PC-3 (cell line): ENCODE results near the gene PPIA. TPM values are rescaled to one million over a fixed set of nuclear protein-coding genes. Genes with fewer than 3 reads are reported as not detected.

Source experiments
- ATAC-seq: fragments of 200-7000 bp; cut with Tn5 transposase; 2 replicates; pipeline ENCODE4 v1.9.1; 2020; ENCODE audit warnings: mild to moderate bottlenecking, moderate library complexity
- BruUV-seq: library from RNA; stranded (reverse); fragments of 400-500 nt; replicated peaks from 2 replicates; lab custom pipeline; 2021; lab: Mats Ljungman, UMichigan
- CTCF ChIA-PET: fragments of 300-600 bp; sonication (Branson Sonifier 250); formaldehyde crosslinking; loops from one replicate; lab custom pipeline; 2022; ENCODE audit warnings: antibody characterized with exemption; lab: Charles Lee
- POLR2A ChIA-PET: fragments of 300-600 bp; sonication (Branson Sonifier 250); formaldehyde crosslinking; loops from one replicate; lab custom pipeline; 2022; ENCODE audit warnings: antibody characterized with exemption; ENCODE audit not compliant: unreplicated experiment; lab: Charles Lee
- DNase-seq: peaks from one replicate; pipeline ENCODE4 v3.0.0-alpha.2; 2015
- H2AFZ ChIP-seq: fragments of 300-600 bp; sonication (generic); 2 replicates; pipeline ENCODE4 v1.6.0; 2016; ENCODE audit warnings: antibody characterized with exemption, low read length
- H3F3A ChIP-seq: fragments of 300-600 bp; sonication (generic); one replicate; pipeline ENCODE4 v1.6.0; 2017; ENCODE audit warnings: antibody characterized with exemption, low read length, control low read depth, mild to moderate bottlenecking; ENCODE audit not compliant: unreplicated experiment
- H3K27ac ChIP-seq: fragments of 300-600 bp; sonication (generic); 2 replicates; pipeline ENCODE4 v1.5.1; 2016; ENCODE audit warnings: mild to moderate bottlenecking, low read length
- H3K27me3 ChIP-seq: fragments of 300-600 bp; sonication (generic); 2 replicates; pipeline ENCODE4 v1.6.1; 2016; ENCODE audit warnings: low read length, mixed read lengths
- H3K36me3 ChIP-seq: fragments of 300-600 bp; sonication (generic); 2 replicates; pipeline ENCODE4 v1.6.1; 2016; ENCODE audit warnings: low read depth, mixed run types, low read length, mixed read lengths
- H3K4me1 ChIP-seq: fragments of 300-600 bp; sonication (generic); 2 replicates; pipeline ENCODE4 v1.5.1; 2016; ENCODE audit warnings: low read length; ENCODE audit not compliant: insufficient read depth
- H3K4me2 ChIP-seq: fragments of 300-600 bp; sonication (generic); 2 replicates; pipeline ENCODE4 v1.6.0; 2016; ENCODE audit warnings: low read length
- H3K4me3 ChIP-seq: fragments of 300-600 bp; sonication (generic); 2 replicates; pipeline ENCODE4 v1.5.1; 2016; ENCODE audit warnings: mild to moderate bottlenecking, low read length, mixed read lengths
- H3K79me2 ChIP-seq: fragments of 300-600 bp; sonication (generic); 2 replicates; pipeline ENCODE4 v1.6.1; 2017; ENCODE audit warnings: low read length, mixed read lengths
- H3K9ac ChIP-seq: fragments of 300-600 bp; sonication (generic); 2 replicates; pipeline ENCODE4 v1.6.0; 2016; ENCODE audit warnings: mild to moderate bottlenecking, low read length
- H3K9me2 ChIP-seq: fragments of 300-600 bp; sonication (generic); replicated peaks from 2 replicates; pipeline ENCODE4 v1.6.1; 2016; ENCODE audit warnings: mixed run types, low read length, mixed read lengths
- H3K9me3 ChIP-seq: fragments of 300-600 bp; sonication (generic); 2 replicates; pipeline ENCODE4 v1.6.1; 2016; ENCODE audit warnings: low read length, mixed read lengths
- H4K20me1 ChIP-seq: fragments of 300-600 bp; sonication (generic); 2 replicates; pipeline ENCODE4 v1.6.1; 2016; ENCODE audit warnings: low read length, mixed read lengths
- CTCF ChIP-seq: fragments of 300-600 bp; sonication (generic); conservative IDR thresholded peaks from 2 replicates; pipeline ENCODE4 v1.5.1; 2017; ENCODE audit warnings: antibody characterized with exemption, low read depth, mild to moderate bottlenecking, low read length
- EZH2 ChIP-seq: fragments of 300-600 bp; sonication (generic); IDR thresholded peaks from one replicate; pipeline ENCODE4 v1.6.1; 2017; ENCODE audit warnings: antibody characterized with exemption, mild to moderate bottlenecking, low read length; ENCODE audit not compliant: unreplicated experiment
- EZH2phosphoT487 ChIP-seq: fragments of 300-600 bp; sonication (generic); IDR thresholded peaks from 2 replicates; pipeline ENCODE4 v1.6.1; 2018; ENCODE audit warnings: mild to moderate bottlenecking, antibody characterized with exemption, low read length, borderline replicate concordance
- intact Hi-C: fragments of 100-400 bp; cut with micrococcal nuclease; formaldehyde crosslinking; loops from 2 replicates; pipeline ENCODE4 v1.9.0; 2023
- total RNA-seq: library from RNA; depleted of rRNA; stranded (reverse); fragments of >200 nt; gene quantifications from 2 replicates; pipeline ENCODE4 v1.2.3, GENCODE V29; 2014

The PPIA gene
- total RNA-seq, 1 experiment from 2014 or later, result 4,136 TPM

GRCh38 chr7:44805950-44806349 lies 9.5 kb downstream of the PPIA start:
- no peaks in the 10 kb centered on the region for H3K9me3 ChIP-seq
- H3K36me3 ChIP-seq, result peaks cover 24% of the 10 kb centered on the region
- no peaks in the 10 kb centered on the region for H3K27me3 ChIP-seq
- 0 out of 2 replicates have a peak, but pooled peaks cover 1% of the 10 kb centered on the region for H3K4me1 ChIP-seq
- H3K79me2 ChIP-seq, result 0 out of 2 replicates have a peak, but pooled peaks cover 4% of the 10 kb centered on the region
- peaks cover 24% of the 10 kb centered on the region for H3F3A ChIP-seq
- H3K4me2 ChIP-seq, result no peak overlapping the region
- H3K9ac ChIP-seq, result no peak overlapping the region
- DNase-seq, result no peak
- no peaks in the 10 kb centered on the region for H3K9me2 ChIP-seq
- H3K4me3 ChIP-seq, result no peak overlapping the region
- H2AFZ ChIP-seq, result no peak overlapping the region
- BruUV-seq, result no TSS peak
- H4K20me1 ChIP-seq, result peaks cover 16% of the 10 kb centered on the region; the same call in 1 of the 2 replicates
- H3K27ac ChIP-seq, result no peak overlapping the region
- POLR2A ChIA-PET, result no interaction called here
- ATAC-seq, result peak; percentile 13; the same call in 1 of the 2 replicates
- intact Hi-C loops, result no loop called here
- TF ChIP-seq EZH2phosphoT487, result no peak
- TF ChIP-seq CTCF, result no peak
- TF ChIP-seq EZH2, result no peak
- CTCF ChIA-PET, result interaction anchor here (0.6 kb wide), 1 partner anchor 226 kb away, joined by 3 read pairs; no protein-coding TSS in a partner anchor

GRCh38 chr7:44808914-44809393 lies 12.5 kb downstream of the PPIA start:
- H3K9ac ChIP-seq, result no peak overlapping the region
- no peaks in the 10 kb centered on the region for H3K9me2 ChIP-seq
- no peak overlapping the region for H2AFZ ChIP-seq
- H3K4me1 ChIP-seq, result peaks cover 7% of the 10 kb centered on the region; the same call in 1 of the 2 replicates
- H3F3A ChIP-seq, result no peaks in the 10 kb centered on the region
- intact Hi-C loops, result no loop called here
- no peaks in the 10 kb centered on the region for H4K20me1 ChIP-seq
- no peaks in the 10 kb centered on the region for H3K36me3 ChIP-seq
- ATAC-seq (peak; percentile 23; the same call in 1 of the 2 replicates), DNase-seq (no peak)
- no peaks in the 10 kb centered on the region for H3K27me3 ChIP-seq
- H3K4me3 ChIP-seq, result no peak overlapping the region
- BruUV-seq, result no TSS peak
- ChIA-PET CTCF (no interaction called here), POLR2A (no interaction called here)
- H3K9me3 ChIP-seq, result no peaks in the 10 kb centered on the region
- H3K4me2 ChIP-seq, result no peak overlapping the region
- H3K79me2 ChIP-seq, result no peaks in the 10 kb centered on the region
- H3K27ac ChIP-seq, result no peak overlapping the region
- TF ChIP-seq CTCF (no peak), EZH2phosphoT487 (no peak)

- Histone ChIP-seq H3K9me3 (no peaks in the 10 kb centered on the region), H2AFZ (no peak overlapping the region), H3K4me1 (peaks cover 7% of the 10 kb centered on the region; the same call in 1 of the 2 replicates), H3F3A (no peaks in the 10 kb centered on the region), H3K9ac (no peak overlapping the region), H4K20me1 (no peaks in the 10 kb centered on the region), H3K27me3 (no peaks in the 10 kb centered on the region), H3K4me2 (0 out of 2 replicates have a peak overlapping the region, but pooled peaks have one; percentile 23), H3K36me3 (no peaks in the 10 kb centered on the region), H3K27ac (no peak overlapping the region), H3K9me2 (no peaks in the 10 kb centered on the region), H3K79me2 (no peaks in the 10 kb centered on the region), H3K4me3 (no peak overlapping the region)
- TF ChIP-seq EZH2 (no peak), EZH2phosphoT487 (no peak), CTCF (no peak)
- ATAC-seq (peak; percentile 90), DNase-seq (peak; percentile 76)
- POLR2A ChIA-PET, result interaction anchor here (0.7 kb wide), 1 partner anchor 251 kb away, joined by 3 read pairs; no protein-coding TSS in a partner anchor
- no TSS peak for BruUV-seq
- CTCF ChIA-PET, result no interaction called here
- intact Hi-C loops, result no loop called here
These were observed 14.6 kb downstream of the PPIA start for GRCh38 chr7:44811093-44811492.
